Astrocyte of the hippocampus (primary cell): ENCODE measurements around the gene SCG5.
A peak's percentile ranks its signal among the peaks of the same experiment; 100 is the strongest.

Experiments used
- DNase-seq: peaks from one replicate; pipeline ENCODE4 v3.0.0; 2011; ENCODE audit warnings: low read depth, low spot score

Gene SCG5

GRCh38 chr15:32659340-32660155 lies 18.0 kb downstream of the SCG5 start:
- DNase-seq: peak; percentile 57

GRCh38 chr15:32663671-32664070 lies 22.2 kb downstream of the SCG5 start:
- no peak for DNase-seq

- no peak for DNase-seq
Measured at GRCh38 chr15:32664796-32665195, 23.3 kb downstream of the SCG5 start.

GRCh38 chr15:32667321-32667720 lies 25.8 kb downstream of the SCG5 start:
- DNase-seq: no peak

GRCh38 chr15:32668942-32669341 lies 27.4 kb downstream of the SCG5 start:
- DNase-seq: no peak

- no peak for DNase-seq
Measured at GRCh38 chr15:32669896-32670611, 28.5 kb downstream of the SCG5 start.

- no peak for DNase-seq
Measured at GRCh38 chr15:32670623-32671022, 29.1 kb downstream of the SCG5 start.

- peak; percentile 69 for DNase-seq
Measured at GRCh38 chr15:32671339-32672325, 30.1 kb downstream of the SCG5 start.

GRCh38 chr15:32674681-32675080 lies 33.2 kb downstream of the SCG5 start:
- no peak for DNase-seq

GRCh38 chr15:32675466-32675865 lies 34.0 kb downstream of the SCG5 start:
- DNase-seq: no peak

- no peak for DNase-seq
Measured at GRCh38 chr15:32676169-32676568, 34.7 kb downstream of the SCG5 start.

- peak; percentile 37 for DNase-seq
Measured at GRCh38 chr15:32677238-32677750, 35.8 kb downstream of the SCG5 start.

- DNase-seq: no peak
Measured at GRCh38 chr15:32679298-32679690, 37.8 kb downstream of the SCG5 start.

GRCh38 chr15:32682569-32682968 lies 41.1 kb downstream of the SCG5 start:
- DNase-seq: peak; percentile 82

GRCh38 chr15:32682977-32683630 lies 41.6 kb downstream of the SCG5 start:
- no peak for DNase-seq

- peak; percentile 94 for DNase-seq
Measured at GRCh38 chr15:32683906-32684584, 42.5 kb downstream of the SCG5 start.

GRCh38 chr15:32685576-32685975 lies 44.1 kb downstream of the SCG5 start:
- peak; percentile 36 for DNase-seq

- no peak for DNase-seq
Measured at GRCh38 chr15:32687556-32687955, 46.0 kb downstream of the SCG5 start.

GRCh38 chr15:32688151-32688639 lies 46.7 kb downstream of the SCG5 start:
- peak; percentile 66 for DNase-seq

- DNase-seq: no peak
Measured at GRCh38 chr15:32690941-32691688, 49.6 kb downstream of the SCG5 start.
